HFF-Myc (cell line): ENCODE data around the gene TRPC4.
A peak's percentile ranks its signal among the peaks of the same experiment; 100 is the strongest.

Experiments
- DNase-seq: peaks from one replicate; pipeline ENCODE4 v3.0.0-alpha.2; 2011; ENCODE audit warnings: low read depth; ENCODE audit errors: extremely low read depth
- H3K4me3 ChIP-seq: replicated peaks from 2 replicates; pipeline ENCODE4 v1.5.1; 2011; ENCODE audit warnings: low read depth, mild to moderate bottlenecking, control low read depth, low read length
- CTCF ChIP-seq: IDR thresholded peaks from 2 replicates; pipeline ENCODE4 v1.5.1; 2012; ENCODE audit warnings: mild to moderate bottlenecking, low read depth, low read length, control low read depth; ENCODE audit errors: missing control alignments

TRPC4 gene

GRCh38 chr13:37681281-37682032 is 188.1 kb downstream of the TRPC4 start:
- no peak overlapping the region for H3K4me3 ChIP-seq
- no peak for DNase-seq
- no peak for TF ChIP-seq CTCF

GRCh38 chr13:37680137-37680536 is 189.4 kb downstream of the TRPC4 start:
- TF ChIP-seq CTCF: no peak
- no peak overlapping the region for H3K4me3 ChIP-seq
- DNase-seq: no peak

- no peak for DNase-seq
- H3K4me3 ChIP-seq: no peak overlapping the region
- TF ChIP-seq CTCF: peak; percentile 7
Observed at GRCh38 chr13:37679043-37679442, 190.5 kb downstream of the TRPC4 start.

GRCh38 chr13:37669845-37670244 is 199.7 kb downstream of the TRPC4 start:
- H3K4me3 ChIP-seq: no peak overlapping the region
- TF ChIP-seq CTCF: no peak
- DNase-seq: no peak

- no peak overlapping the region for H3K4me3 ChIP-seq
- no peak for DNase-seq
- no peak for TF ChIP-seq CTCF
Observed at GRCh38 chr13:37667702-37668101, 201.9 kb downstream of the TRPC4 start.

GRCh38 chr13:37666036-37666435 is 203.5 kb downstream of the TRPC4 start:
- TF ChIP-seq CTCF: no peak
- DNase-seq: no peak
- H3K4me3 ChIP-seq: no peak overlapping the region

GRCh38 chr13:37665420-37665819 is 204.2 kb downstream of the TRPC4 start:
- no peak overlapping the region for H3K4me3 ChIP-seq
- DNase-seq: no peak

More at GRCh38 chr13:37665420-37665819, 204.2 kb downstream of the TRPC4 start:
- no peak for TF ChIP-seq CTCF
